Osteoblast (primary cell): Measurements from ENCODE around the gene EDAR. TPM values are rescaled to one million over a fixed set of nuclear protein-coding genes. Genes with fewer than 3 reads are reported as not detected.
A peak's percentile ranks its signal among the peaks of the same experiment; 100 is the strongest.

Experiments
- DNase-seq: peaks from one replicate; pipeline ENCODE4 v3.0.0; 2011; ENCODE audit warnings: low spot score, mixed read lengths; ENCODE audit not compliant: insufficient read length; ENCODE audit errors: missing footprints
- H2AFZ ChIP-seq: 2 replicates; pipeline ENCODE4 v1.6.0; 2011; ENCODE audit warnings: mild to moderate bottlenecking, low read length
- H3K27ac ChIP-seq: 2 replicates; pipeline ENCODE4 v1.5.1; 2011; ENCODE audit warnings: mild to moderate bottlenecking, low read depth, low read length, moderate library complexity
- H3K27me3 ChIP-seq: 2 replicates; pipeline ENCODE4 v1.6.0; 2012; ENCODE audit warnings: mild to moderate bottlenecking, control low read depth, inconsistent platforms, low read length, moderate library complexity; ENCODE audit not compliant: insufficient read depth
- H3K36me3 ChIP-seq: 2 replicates; pipeline ENCODE4 v1.5.1; 2011; ENCODE audit warnings: mild to moderate bottlenecking, low read length, control low read depth, moderate library complexity; ENCODE audit not compliant: insufficient read depth
- H3K4me1 ChIP-seq: 2 replicates; pipeline ENCODE4 v1.5.1; 2011; ENCODE audit warnings: mild to moderate bottlenecking, low read length, control low read depth, moderate library complexity; ENCODE audit not compliant: insufficient read depth
- H3K4me2 ChIP-seq: 2 replicates; pipeline ENCODE4 v1.6.0; 2011; ENCODE audit warnings: mild to moderate bottlenecking, low read length; ENCODE audit not compliant: insufficient read depth
- H3K4me3 ChIP-seq: fragments of 200-600 bp; sonication (generic); 3 replicates; pipeline ENCODE4 v1.5.1; 2012; ENCODE audit warnings: mild to moderate bottlenecking, low read length, inconsistent platforms; ENCODE audit not compliant: insufficient read depth
- H3K79me2 ChIP-seq: 2 replicates; pipeline ENCODE4 v1.6.0; 2012; ENCODE audit warnings: mild to moderate bottlenecking, low read length, control low read depth, inconsistent platforms; ENCODE audit not compliant: insufficient read depth
- H3K9me3 ChIP-seq: 2 replicates; pipeline ENCODE4 v1.5.1; 2011; ENCODE audit warnings: low read depth, low read length, control low read depth
- H4K20me1 ChIP-seq: 2 replicates; pipeline ENCODE4 v1.6.0; 2012; ENCODE audit warnings: mild to moderate bottlenecking, low read length, control low read depth; ENCODE audit not compliant: insufficient read depth
- CTCF ChIP-seq: IDR thresholded peaks from 2 replicates; pipeline ENCODE4 v1.5.1; 2011; ENCODE audit warnings: mild to moderate bottlenecking, low read depth, low read length, moderate library complexity; ENCODE audit errors: extremely low read depth
- total RNA-seq: library from RNA; depleted of rRNA; stranded (reverse); fragments of >200 nt; gene quantifications from 2 replicates; pipeline ENCODE4 v1.2.3, GENCODE V29; 2012

EDAR gene
- total RNA-seq, 1 donor = not detected

GRCh38 chr2:108941161-108941665 lies 47.8 kb downstream of the EDAR start:
- Histone ChIP-seq H3K27ac (no peak overlapping the region), H3K36me3 (no peaks in the 10 kb centered on the region)

GRCh38 chr2:108940156-108940555 lies 48.9 kb downstream of the EDAR start:
- Histone ChIP-seq H3K4me3 (no peak overlapping the region), H2AFZ (no peak overlapping the region), H4K20me1 (no peaks in the 10 kb centered on the region), H3K4me2 (no peak overlapping the region), H3K27me3 (peaks cover 33% of the 10 kb centered on the region), H3K36me3 (no peaks in the 10 kb centered on the region), H3K27ac (no peak overlapping the region), H3K4me1 (no peaks in the 10 kb centered on the region), H3K9me3 (no peaks in the 10 kb centered on the region), H3K79me2 (no peaks in the 10 kb centered on the region)
- no peak for DNase-seq
- no peak for TF ChIP-seq CTCF

More at GRCh38 chr2:108941161-108941665, 47.8 kb downstream of the EDAR start:
- no peaks in the 10 kb centered on the region for H4K20me1 ChIP-seq
- H3K9me3 ChIP-seq = no peaks in the 10 kb centered on the region
- no peak overlapping the region for H3K4me2 ChIP-seq
- no peak for DNase-seq
- H3K4me3 ChIP-seq = no peak overlapping the region
- no peaks in the 10 kb centered on the region for H3K79me2 ChIP-seq
- peaks cover 23% of the 10 kb centered on the region for H3K27me3 ChIP-seq
- no peaks in the 10 kb centered on the region for H3K4me1 ChIP-seq
- TF ChIP-seq CTCF = no peak
- no peak overlapping the region for H2AFZ ChIP-seq

GRCh38 chr2:108938077-108938710 lies 50.8 kb downstream of the EDAR start:
- no peak for TF ChIP-seq CTCF
- Histone ChIP-seq H3K36me3 (no peaks in the 10 kb centered on the region), H3K9me3 (no peaks in the 10 kb centered on the region), H3K79me2 (no peaks in the 10 kb centered on the region), H3K27me3 (peaks cover 43% of the 10 kb centered on the region), H3K4me3 (no peak overlapping the region), H2AFZ (no peak overlapping the region), H3K4me1 (no peaks in the 10 kb centered on the region), H3K27ac (no peak overlapping the region), H3K4me2 (no peak overlapping the region), H4K20me1 (no peaks in the 10 kb centered on the region)
- no peak for DNase-seq

GRCh38 chr2:108937367-108938017 lies 51.5 kb downstream of the EDAR start:
- no peaks in the 10 kb centered on the region for H3K9me3 ChIP-seq
- H3K27ac ChIP-seq = no peak overlapping the region
- H3K79me2 ChIP-seq = no peaks in the 10 kb centered on the region
- no peak overlapping the region for H3K4me2 ChIP-seq
- H3K36me3 ChIP-seq = no peaks in the 10 kb centered on the region
- H2AFZ ChIP-seq = no peak overlapping the region
- peaks cover 36% of the 10 kb centered on the region for H3K27me3 ChIP-seq
- TF ChIP-seq CTCF = no peak
- no peaks in the 10 kb centered on the region for H4K20me1 ChIP-seq
- peak; percentile 51 for DNase-seq
- no peak overlapping the region for H3K4me3 ChIP-seq
- no peaks in the 10 kb centered on the region for H3K4me1 ChIP-seq
